ENCODE measurements around the gene IBTK.
"Not testable (repeated sequence)": the region's sequence is repeated elsewhere in the genome, so short reads cannot be mapped to it uniquely, and the experiment has no call there.

IBTK gene, protein sequence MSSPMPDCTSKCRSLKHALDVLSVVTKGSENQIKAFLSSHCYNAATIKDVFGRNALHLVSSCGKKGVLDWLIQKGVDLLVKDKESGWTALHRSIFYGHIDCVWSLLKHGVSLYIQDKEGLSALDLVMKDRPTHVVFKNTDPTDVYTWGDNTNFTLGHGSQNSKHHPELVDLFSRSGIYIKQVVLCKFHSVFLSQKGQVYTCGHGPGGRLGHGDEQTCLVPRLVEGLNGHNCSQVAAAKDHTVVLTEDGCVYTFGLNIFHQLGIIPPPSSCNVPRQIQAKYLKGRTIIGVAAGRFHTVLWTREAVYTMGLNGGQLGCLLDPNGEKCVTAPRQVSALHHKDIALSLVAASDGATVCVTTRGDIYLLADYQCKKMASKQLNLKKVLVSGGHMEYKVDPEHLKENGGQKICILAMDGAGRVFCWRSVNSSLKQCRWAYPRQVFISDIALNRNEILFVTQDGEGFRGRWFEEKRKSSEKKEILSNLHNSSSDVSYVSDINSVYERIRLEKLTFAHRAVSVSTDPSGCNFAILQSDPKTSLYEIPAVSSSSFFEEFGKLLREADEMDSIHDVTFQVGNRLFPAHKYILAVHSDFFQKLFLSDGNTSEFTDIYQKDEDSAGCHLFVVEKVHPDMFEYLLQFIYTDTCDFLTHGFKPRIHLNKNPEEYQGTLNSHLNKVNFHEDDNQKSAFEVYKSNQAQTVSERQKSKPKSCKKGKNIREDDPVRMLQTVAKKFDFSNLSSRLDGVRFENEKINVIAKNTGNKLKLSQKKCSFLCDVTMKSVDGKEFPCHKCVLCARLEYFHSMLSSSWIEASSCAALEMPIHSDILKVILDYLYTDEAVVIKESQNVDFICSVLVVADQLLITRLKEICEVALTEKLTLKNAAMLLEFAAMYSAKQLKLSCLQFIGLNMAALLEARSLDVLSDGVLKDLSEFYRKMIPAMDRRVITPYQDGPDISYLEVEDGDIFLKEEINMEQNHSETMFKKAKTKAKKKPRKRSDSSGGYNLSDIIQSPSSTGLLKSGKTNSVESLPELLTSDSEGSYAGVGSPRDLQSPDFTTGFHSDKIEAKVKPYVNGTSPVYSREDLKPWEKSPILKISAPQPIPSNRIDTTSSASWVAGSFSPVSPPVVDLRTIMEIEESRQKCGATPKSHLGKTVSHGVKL (N-terminal part only)

DNA sequence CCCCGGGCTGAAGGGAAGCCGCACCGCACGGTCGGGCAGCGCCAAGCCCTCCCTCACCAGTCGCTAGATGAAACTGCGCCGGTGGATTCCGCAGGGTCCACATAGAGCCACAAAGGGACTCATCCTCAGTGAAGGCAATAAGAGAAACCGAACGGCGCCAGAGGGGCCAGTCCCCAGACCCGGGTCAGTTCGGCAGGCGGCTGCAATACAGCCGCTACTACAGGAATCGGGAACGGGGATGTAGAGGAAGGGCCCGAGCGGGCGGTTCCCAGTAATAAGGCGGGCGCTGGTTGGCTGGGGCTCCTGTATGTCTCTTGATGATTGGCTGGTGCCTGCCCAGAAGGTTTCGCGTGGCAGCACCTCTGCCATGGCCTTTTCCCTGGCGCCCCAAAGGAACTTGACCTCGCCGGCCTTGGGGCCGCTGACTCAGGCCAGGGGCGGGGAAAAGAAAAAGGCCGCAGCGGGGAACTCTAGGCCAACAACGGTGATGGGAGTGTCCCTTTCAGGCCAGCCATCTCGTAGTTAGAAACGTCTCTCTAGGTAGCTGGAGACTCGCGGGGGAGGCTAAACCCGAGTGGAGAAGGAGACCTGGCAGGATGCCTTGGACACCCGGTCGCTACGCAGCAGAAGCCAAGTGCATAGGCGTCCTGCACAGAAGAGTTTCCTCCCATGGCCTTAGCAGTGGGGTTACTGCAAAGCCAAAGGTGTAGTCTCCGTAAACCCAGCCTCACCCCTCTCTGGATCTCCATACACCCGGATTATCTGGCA, at the start of gene IBTK:
Gene IBTK, minus strand, starts transcription at position 240 of the 768 bp plus-strand sequence. CDS start 7,258 bp downstream, outside the sequence.
- DNase-seq: peak; percentile 89

DNA sequence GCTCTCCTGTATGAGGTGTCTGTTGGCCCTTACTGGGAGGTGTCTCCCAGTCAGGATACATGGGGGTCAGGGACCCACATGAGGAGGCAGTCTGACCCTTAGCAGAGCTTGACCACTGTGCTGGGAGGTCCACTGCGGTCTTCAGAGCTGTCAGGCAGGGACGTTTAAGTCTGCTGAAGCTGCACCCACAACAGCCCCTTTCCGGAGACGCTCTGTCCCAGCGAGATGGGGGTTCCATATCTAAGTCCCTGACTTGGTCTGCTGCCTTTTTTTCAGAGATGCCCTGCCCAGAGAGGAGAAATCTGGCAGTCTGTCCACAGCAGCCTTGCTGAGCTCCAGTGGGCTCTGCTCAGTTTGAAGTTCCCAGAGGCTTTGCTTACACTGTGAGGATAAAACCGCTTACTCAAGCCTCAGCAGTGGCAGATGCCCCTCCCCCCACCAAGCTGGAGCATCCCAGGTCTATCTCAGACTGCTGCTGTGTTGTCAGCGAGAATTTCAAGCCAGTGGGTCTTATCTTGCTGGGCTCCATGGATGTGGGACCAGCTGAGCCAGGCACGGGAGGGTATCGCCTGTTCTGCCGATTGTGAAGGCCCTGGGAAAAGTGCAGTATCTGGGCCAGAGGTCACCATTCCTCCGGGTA, 36.3 kb upstream of the IBTK start:
- no peak for DNase-seq

DNA sequence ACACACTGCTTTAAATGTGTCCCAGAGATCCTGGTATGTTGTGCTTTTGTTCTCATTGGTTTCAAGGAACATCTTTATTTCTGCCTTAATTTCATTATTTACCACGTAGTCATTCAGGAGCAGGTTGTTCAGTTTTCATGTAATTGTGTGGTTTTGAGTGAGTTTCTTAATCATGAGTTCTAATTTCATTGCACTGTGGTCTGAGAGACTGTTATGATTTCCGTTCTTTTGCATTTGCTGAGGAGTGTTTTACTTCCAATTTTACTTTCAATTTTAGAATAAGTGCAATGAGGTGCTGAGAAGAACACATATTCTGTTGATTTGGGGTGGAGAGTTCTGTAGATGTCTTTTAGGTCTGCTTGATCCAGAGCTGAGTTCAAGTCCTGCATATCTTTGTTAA, 34.0 kb upstream of the IBTK start:
- not testable (repeated sequence) for DNase-seq

DNA sequence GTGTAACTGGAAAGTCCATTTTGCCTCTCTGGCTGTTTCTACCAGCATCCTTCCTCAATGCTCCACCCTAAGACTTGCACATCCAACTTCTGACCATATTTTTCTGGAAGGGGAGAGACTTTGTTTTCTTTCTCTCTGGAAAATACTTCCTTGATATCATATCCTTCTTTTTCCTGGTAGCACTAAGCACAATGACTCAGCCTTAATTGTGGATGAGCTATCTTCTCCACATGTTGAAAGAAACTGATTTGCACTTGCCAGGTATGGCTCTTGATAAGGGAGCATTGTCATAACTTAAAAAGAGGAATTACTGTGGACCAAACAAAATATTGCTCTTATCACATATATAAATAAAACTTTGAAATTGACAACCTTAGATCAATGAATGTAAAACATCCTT, 30.1 kb upstream of the IBTK start:
- no peak for DNase-seq

DNA sequence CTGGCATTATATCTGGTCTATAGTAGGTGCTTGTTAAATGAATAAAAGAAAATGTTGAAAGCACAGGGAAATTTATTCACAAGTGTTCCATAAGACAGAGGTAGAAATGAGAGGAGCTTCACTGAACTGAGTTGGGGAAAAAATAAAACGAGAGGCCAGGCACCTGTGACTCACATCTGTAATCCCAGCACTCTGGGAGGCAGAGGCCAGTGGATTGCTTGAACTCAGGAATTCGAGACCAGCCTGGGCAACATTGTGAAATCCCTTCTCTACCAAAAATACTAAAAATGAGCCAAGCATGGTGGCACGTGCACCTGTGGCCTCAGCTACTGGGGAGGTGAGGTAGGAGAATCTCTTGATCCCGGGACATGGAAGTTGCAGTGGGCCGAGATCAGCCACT, 28.1 kb upstream of the IBTK start:
- DNase-seq: no peak

DNA sequence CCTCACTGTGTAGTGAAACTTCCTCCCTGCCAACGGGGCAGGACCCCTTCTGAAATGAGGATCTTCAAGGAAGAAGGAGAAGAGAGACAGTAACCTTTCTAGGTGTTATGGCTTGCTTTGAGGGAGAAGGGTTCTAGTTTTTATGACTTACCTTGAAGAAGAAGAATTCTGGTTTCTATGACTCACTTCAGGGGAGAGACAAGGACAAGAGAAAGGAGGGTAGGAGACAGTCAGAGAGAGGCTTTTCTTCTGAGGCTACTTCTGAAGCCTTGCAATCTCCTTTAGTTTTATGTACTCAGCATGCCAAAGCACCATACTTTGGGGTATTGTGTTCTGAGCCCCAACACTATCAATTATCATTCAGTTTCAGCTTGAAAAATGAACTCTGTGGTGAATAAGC, 25.8 kb upstream of the IBTK start:
- DNase-seq: no peak

DNA sequence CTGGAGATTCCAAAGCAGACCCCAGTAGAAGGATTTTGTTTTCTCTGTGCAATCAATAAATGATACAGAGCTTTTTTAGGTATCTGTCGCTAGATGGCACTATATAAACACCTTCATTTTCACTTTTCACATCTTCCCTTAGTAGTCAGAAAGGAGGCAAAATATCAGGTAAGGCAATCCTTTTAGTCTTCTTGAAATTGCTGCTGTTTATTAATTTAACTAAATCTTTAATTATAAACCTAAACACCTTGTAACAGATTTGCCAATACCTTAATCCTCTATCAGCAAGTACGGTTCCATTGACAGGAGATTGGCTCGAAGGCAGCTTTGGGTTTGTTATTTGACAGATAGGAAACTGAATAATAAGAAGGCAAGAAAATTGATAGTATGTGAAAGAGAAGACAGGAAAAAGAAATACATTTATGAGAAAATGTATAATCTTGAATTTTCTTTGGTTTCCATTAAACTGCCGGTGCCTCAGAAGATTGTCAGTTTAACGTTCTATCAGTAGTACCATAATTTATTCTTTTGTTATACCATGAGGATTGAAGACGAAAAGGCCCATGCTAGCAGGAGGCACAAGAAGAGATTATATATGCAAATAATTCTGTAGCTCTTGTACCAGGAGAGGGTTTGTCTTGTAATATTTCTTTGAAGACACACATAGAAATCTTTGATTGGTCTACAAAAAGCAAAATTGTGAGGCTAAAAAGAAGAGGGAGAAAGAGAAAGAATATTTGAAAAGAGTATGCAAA, 23.5 kb upstream of the IBTK start:
- no peak for DNase-seq

DNA sequence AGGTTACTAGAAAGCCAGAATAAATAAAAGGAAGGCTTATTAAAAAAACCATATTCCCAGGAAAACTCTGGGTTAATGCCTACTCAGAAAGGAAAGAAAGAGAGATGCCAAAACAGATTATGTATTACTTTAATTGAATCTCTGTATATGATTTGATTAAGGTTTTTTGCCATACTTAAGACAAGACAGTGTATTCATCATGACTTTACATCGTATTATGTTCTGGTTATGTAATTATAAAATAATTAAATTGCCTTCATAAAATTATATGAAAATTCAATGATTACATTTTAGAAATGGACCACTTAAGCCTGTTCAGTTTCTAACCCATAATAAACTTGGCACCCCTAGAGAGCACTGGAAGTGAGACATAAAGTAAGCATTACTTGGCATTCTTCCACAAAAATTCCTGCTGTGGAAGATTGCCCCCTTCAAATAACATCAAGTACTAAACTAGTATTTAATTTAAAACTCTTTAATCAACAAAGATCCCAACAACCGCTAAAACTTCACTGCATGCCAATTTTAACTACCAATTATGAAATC, 20.8 kb upstream of the IBTK start:
- DNase-seq: no peak

DNA sequence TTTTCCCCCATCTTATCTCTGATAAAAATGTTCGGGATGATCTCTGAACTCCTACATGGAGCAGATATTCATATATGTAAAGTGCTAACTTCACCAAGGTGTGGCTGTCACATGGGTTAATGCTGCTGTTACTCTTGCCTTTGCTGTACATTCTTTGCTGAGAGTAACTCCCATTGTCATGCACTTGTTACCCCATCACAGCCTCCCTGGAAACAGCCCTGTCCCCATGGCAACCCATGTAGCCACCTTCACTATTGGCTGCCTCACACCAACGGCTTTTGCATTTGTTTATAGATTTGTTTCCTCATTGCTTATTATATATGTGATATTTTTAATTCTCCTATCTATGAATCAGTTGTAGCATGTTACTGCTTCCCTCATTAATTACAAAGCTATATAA, 17.3 kb upstream of the IBTK start:
- DNase-seq: no peak

DNA sequence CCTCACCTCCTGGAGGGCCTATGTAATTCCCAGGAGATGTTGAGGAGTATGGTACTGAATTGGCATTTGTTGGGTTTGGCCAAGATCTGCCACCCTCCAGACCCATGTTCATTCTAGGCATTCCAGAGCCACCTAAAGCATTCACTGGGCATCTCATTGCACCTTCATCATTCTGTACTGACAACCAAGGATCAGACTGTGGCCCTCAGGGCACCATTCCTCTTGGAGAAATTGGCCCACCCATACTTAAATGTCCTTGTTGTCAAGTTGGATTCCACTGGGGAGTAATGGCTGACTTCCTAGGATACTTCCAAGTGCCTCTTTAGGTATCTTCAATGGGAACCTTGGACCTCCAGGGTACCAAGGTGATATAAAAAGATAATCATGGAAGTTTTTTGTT, 16.8 kb upstream of the IBTK start:
- no peak for DNase-seq

DNA sequence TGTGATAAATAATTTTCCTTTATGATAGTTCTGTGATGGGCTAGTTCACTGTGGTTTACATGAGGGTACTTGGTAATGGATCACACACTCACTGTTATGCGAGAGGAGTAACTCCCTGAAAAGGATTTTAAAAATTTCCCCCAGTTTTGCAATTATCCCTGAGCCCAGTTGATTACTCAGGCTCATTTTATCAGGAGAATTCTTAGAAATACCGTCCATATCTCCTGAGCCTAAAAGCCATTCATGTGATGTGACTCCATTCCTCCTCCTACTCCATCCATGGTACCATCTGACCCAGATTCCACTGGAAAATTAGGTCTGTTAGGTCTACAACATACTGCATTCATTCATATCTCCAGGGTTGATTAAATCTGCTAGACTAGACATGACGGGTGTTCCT, 16.4 kb upstream of the IBTK start:
- DNase-seq: no peak

DNA sequence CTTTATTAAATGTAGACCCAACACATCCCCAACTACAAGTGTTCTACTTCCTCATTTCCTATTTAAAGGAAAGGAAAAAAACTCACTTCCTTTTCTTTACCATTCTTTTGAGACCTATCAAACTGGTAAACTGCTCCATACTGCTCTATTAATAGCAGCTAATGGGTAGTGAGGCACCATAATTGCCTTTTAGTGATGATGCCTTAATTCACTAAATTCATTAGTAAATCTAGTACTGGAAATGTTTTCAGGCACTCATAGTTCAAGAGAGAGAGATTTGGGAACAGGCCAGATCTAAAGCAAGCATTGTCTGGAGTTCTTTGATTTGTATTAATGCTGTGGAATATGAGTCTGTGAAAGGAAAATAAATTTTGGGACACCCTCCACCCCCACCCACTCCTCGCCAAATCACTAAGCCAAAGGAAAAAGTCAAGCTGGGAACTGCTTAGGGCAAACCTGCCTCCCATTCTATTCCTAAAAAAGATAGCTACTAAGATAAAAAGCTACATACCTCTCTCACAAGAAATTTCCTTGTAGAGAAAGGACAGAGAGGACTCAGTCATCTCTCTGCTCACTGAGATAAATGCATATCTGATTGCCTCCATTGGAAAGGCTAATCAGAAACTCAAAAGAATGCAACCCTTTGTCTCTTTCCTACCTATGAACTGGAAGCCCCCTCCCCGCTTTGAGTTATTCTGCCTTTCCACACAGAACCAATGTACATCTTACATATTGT, 13.6 kb upstream of the IBTK start:
- DNase-seq: no peak

DNA sequence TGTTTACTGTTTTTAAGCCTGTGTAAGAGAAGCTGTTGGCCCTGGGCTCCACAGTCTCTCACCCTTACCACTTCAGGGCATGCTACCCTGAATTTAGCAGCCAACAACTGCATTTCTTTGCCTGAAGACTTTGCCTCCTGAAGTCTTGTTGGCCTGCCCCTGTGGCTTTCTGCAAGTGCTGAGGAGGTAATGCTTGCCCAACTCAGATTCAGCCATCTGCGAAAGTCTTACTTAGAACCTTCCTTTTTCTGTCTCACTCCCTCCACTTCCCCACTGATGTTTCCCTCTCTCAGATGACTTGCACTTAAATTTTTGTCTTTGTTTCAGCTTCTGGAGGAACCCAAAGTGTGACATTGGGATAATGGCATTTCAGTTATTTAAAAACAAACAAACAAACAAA, 11.8 kb upstream of the IBTK start:
- no peak for DNase-seq

DNA sequence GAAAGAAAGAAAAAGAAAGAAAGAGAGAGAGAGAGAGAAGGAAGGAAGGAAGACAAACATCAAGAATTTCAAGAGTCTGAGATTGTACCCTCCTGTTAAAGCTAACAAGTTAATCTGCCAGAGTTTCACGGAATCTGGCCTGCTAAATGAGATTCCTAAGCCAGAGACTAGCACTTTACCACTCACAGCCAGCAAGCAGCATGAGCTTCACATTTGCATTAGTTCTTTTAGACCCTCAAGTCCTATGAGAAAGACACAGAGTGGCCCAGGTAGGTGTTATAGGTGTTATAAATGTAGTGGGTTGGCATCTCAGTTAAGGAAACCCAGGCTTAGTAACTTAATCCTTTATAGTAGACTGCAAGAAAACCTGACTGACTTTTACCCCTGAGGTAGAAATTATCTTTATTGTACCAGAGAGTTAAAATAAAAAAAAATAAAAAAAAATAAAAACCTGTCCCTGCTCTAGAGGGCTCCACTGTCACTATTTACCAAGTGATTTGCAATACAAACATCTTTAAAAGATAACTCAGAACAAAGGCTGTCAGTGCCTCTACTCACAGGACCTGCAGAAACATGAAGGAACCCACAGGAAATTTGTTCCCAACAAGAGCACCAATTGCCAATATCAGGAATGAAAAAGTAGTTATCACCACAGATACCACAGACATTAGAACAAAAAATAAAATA, 9.7 kb upstream of the IBTK start:
- DNase-seq: no peak

DNA sequence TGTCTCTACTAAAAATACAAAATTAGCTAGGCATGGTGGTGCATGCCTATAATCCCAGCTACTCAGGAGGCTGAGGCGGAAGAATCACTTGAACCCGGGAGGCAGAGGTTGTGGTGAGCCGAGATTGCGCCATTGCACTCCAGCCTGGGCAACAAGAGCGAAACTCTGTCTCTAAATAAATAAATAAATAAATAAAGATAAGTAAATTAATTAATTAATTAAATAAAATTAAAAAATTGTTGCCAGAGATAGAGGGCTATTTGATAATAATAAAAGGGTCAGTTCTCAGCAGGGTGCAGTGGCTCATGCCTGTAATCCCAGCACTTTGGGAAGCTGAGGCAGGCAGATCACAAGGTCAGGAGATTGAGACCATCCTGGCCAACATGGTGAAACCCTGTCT, 7.2 kb upstream of the IBTK start:
- DNase-seq: not testable (repeated sequence)

DNA sequence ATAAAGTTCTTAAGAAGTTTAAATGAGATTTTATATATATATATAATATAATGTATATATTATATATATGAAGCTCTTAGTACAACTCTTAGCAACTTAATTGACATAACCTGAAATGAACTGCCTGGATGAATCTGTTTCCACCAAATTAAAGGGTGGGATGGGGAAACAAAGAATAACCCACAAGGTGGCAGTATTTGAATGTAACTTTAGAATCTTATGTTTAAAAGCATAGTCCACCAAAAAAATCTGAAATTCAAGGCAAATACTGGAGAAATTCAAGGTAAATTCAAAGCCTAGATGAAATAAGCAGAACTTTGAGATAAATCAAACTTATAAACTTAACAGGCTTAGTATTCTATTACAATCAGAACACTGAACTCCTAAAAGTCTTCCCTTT, 4.4 kb upstream of the IBTK start:
- no peak for DNase-seq

DNA sequence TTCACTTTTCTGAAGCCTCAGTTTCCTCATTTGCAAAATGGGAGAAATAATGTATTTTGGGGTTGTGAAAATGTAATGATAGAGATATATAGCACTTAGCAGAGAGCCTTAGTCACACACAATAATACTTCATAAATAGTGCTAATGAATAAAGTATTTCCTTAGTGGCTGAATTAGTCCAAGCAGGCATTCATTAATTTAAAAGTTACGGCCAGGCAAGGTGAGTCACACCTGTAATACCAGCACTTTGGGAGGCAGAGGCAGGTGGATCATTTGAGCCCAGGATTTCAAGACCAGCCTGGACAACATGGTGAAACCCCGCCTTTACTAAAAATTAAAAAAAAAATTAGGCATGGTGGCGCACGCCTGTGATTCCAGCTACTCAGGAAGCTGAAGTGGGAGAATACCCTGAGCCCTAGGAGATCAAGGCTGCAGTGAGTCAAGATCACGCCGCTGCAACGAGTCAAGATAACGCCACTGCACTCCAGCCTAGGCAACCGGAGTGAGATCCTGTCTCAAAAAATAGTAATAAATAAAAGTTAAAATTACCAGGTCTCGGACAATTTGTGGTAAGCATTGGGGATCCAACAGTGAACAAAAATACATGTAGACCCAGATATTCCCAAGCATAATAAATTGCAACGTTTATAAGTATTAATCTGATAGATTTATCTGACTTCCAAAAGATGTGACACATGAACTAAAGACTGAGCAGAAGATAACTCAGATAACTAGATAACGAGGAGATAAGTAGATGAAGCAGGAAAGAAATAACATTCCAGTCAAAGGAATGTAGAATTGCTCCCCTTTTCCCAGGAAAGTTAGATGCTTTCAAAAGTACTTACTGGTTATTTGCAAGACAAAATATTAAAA, 2.1 kb upstream of the IBTK start:
- DNase-seq: no peak

DNA sequence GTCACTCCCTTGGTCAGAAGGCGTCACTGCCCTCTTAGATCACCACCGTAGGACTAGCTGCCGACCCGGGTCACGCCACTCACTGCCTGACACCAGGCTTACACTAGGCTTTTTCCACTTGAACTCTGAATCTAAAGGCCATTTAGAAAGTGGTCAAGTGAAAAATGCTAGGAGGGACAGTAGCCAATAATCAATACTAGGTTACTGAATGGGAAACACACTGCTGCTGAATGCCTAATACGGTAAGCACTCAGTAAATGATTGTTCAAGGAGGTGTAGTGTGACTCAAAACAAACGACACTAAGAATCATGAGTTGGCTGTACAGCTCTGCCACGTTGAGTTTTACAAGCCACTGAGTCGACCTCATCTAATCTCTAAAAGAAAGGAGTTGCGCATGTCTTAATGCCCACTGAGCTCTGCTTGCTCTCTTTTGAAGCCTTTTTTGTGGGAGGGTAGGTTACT, 760 bp upstream of the IBTK start:
- no peak for DNase-seq
